ENCODE measurements around the gene GOLGA6L10.
"Not testable (repeated sequence)": the region's sequence is repeated elsewhere in the genome, so short reads cannot be mapped to it uniquely, and the experiment has no call there.

DNA sequence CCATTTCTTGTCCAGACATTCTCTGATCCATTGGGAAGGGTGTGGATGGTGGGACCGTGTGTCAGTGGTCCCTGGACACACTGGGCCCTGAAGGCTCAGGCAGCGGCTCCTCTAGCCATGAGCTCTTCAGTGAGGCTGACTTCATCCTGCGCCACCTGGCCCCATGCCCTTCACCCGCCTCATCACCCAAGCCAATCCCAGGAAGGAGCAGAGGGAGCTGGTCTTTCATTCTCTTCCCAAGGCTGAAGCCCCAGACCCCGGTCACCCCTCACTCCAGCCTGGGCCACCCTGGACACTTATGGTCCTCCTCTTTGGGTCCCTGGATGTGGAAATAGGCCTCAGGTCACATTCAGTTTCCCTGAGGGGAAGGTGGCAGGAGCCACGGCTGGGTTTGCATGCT lies 24.4 kb downstream of the GOLGA6L10 start:
- not testable (repeated sequence) for TF ChIP-seq TCF7L2 (IDR thresholded peaks at IDR 0.05; ENCODE audit: borderline replicate concordance, extremely low read depth, insufficient read depth, insufficient read length); EZH2 (IDR thresholded peaks at IDR 0.05); EZH2phosphoT487 (IDR thresholded peaks at IDR 0.05; ENCODE audit: borderline replicate concordance); CEBPB (IDR thresholded peaks at IDR 0.05; ENCODE audit: low read depth); EGR1 (IDR thresholded peaks at IDR 0.05; ENCODE audit: low read depth); RAD21 (IDR thresholded peaks at IDR 0.05; ENCODE audit: low read depth); SP1 (IDR thresholded peaks at IDR 0.05; ENCODE audit: low read depth)
- TF ChIP-seq, protein P1, sequence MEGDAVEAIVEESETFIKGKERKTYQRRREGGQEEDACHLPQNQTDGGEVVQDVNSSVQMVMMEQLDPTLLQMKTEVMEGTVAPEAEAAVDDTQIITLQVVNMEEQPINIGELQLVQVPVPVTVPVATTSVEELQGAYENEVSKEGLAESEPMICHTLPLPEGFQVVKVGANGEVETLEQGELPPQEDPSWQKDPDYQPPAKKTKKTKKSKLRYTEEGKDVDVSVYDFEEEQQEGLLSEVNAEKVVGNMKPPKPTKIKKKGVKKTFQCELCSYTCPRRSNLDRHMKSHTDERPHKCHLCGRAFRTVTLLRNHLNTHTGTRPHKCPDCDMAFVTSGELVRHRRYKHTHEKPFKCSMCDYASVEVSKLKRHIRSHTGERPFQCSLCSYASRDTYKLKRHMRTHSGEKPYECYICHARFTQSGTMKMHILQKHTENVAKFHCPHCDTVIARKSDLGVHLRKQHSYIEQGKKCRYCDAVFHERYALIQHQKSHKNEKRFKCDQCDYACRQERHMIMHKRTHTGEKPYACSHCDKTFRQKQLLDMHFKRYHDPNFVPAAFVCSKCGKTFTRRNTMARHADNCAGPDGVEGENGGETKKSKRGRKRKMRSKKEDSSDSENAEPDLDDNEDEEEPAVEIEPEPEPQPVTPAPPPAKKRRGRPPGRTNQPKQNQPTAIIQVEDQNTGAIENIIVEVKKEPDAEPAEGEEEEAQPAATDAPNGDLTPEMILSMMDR (IDR thresholded peaks at IDR 0.05 in 2 of 3, conservative IDR thresholded peaks at IDR 0.05 in 1 of 3; ENCODE audit: borderline replicate concordance in 1 of 3, insufficient read depth in 1 of 3, low read depth in 2 of 3, low read length in 2 of 3): not testable (repeated sequence)
- TF ChIP-seq, protein P2, sequence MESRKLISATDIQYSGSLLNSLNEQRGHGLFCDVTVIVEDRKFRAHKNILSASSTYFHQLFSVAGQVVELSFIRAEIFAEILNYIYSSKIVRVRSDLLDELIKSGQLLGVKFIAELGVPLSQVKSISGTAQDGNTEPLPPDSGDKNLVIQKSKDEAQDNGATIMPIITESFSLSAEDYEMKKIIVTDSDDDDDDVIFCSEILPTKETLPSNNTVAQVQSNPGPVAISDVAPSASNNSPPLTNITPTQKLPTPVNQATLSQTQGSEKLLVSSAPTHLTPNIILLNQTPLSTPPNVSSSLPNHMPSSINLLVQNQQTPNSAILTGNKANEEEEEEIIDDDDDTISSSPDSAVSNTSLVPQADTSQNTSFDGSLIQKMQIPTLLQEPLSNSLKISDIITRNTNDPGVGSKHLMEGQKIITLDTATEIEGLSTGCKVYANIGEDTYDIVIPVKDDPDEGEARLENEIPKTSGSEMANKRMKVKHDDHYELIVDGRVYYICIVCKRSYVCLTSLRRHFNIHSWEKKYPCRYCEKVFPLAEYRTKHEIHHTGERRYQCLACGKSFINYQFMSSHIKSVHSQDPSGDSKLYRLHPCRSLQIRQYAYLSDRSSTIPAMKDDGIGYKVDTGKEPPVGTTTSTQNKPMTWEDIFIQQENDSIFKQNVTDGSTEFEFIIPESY (IDR thresholded peaks at IDR 0.05; ENCODE audit: extremely low read depth, insufficient replicate concordance, low read length): not testable (repeated sequence)

All from HCT116 (cell line).